Suprapubic skin (tissue), 4 donors: ENCODE measurements around the gene TMPRSS6. TPM values are rescaled to one million over a fixed set of nuclear protein-coding genes. Genes with fewer than 3 reads are reported as not detected.

Experiments used
- DNase-seq, 2 donors: peaks; one replicate each; pipeline ENCODE4 v3.0.0-alpha.2; 2019; ENCODE audit warnings: low spot score in 2 of 2
- H3K27ac ChIP-seq: fragments of 200-600 bp; sonication (generic); one replicate; pipeline ENCODE4 v1.5.1; 2019
- H3K27me3 ChIP-seq: fragments of 200-600 bp; sonication (generic); one replicate; pipeline ENCODE4 v1.5.1; 2019
- H3K36me3 ChIP-seq: fragments of 200-600 bp; sonication (generic); one replicate; pipeline ENCODE4 v1.5.1; 2019
- H3K4me1 ChIP-seq: fragments of 200-600 bp; sonication (generic); one replicate; pipeline ENCODE4 v1.5.1; 2019
- H3K4me3 ChIP-seq: fragments of 200-600 bp; sonication (generic); one replicate; pipeline ENCODE4 v1.5.1; 2019; ENCODE audit warnings: mild to moderate bottlenecking
- H3K9me3 ChIP-seq: fragments of 200-600 bp; sonication (generic); one replicate; pipeline ENCODE4 v1.5.1; 2019
- CTCF ChIP-seq, 2 donors: fragments of 200-600 bp in 1 of 2; fragments of 450-650 bp in 1 of 2; sonication (generic) in 1 of 2; IDR thresholded peaks; one replicate each; pipeline ENCODE4 v1.5.1; 2016 to 2019; ENCODE audit warnings: antibody characterized with exemption in 2 of 2, mild to moderate bottlenecking in 1 of 2, moderate library complexity in 1 of 2
- EP300 ChIP-seq: sonication (generic); formaldehyde crosslinking; IDR thresholded peaks from one replicate; pipeline ENCODE4 v1.6.1; 2017; ENCODE audit warnings: antibody characterized with exemption
- POLR2A ChIP-seq, 2 donors: fragments of 450-650 bp; IDR thresholded peaks; one replicate each; pipeline ENCODE4 v1.6.1; 2017; ENCODE audit warnings: antibody characterized with exemption in 2 of 2, mild to moderate bottlenecking in 2 of 2, moderate library complexity in 2 of 2
- POLR2AphosphoS5 ChIP-seq, 3 donors: sonication (generic); formaldehyde crosslinking; IDR thresholded peaks; one replicate each; pipeline ENCODE4 v1.6.1; 2017; ENCODE audit warnings: antibody characterized with exemption in 3 of 3
- WGBS: methylation state at CpG from one replicate; pipeline ENCODE4 v1.1.5; 2018; 5-methylcytosine and 5-hydroxymethylcytosine counted together
- total RNA-seq, 4 donors: library from RNA; depleted of rRNA; stranded (reverse); fragments of >200 nt; gene quantifications; one replicate each; pipeline ENCODE4 v1.1.0, GENCODE V29; 2016

The TMPRSS6 gene
- total RNA-seq, 4 donors from 2014 or later: 0.30 to 3.8 (median 1.0) TPM

DNA sequence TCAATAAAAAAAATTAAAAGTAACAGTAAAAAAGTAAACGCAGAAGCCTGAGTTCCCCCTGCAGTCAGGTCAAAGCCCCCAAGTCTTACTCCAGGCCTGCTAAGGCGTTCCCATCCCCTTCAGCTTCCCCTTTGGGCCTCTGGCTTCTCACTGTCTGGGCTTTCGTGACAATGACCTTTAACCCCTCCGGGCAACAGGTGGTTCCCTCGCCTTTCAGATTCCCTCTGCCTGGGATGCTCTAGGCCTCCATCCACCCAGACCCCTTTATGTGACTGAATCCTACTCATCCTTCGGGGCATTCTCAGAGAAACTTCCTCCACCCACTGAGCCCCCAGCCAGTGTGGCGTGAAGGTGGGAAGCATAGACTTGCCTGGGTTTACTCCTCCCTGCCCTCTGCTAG is 82.0 kb downstream of the TMPRSS6 start:
- no peak overlapping the region for H3K27ac ChIP-seq
- H3K27me3 ChIP-seq: no peaks in the 10 kb centered on the region
- TF ChIP-seq POLR2A (IDR thresholded peaks at IDR 0.05) (no peak), EP300 (no peak), CTCF (IDR thresholded peaks at IDR 0.05) (no peak)
- DNase-seq: no peak
- no peak overlapping the region for H3K4me3 ChIP-seq
- H3K4me1 ChIP-seq: peaks cover 17% of the 10 kb centered on the region
- peaks cover 64% of the 10 kb centered on the region for H3K36me3 ChIP-seq
- WGBS: 91% methylated on average over 7 of the region's 7 CpGs
- no peaks in the 10 kb centered on the region for H3K9me3 ChIP-seq

GRCh38 chr22:37026325-37026724 is 83.2 kb downstream of the TMPRSS6 start:
- Histone ChIP-seq H3K9me3 (no peaks in the 10 kb centered on the region), H3K27ac (no peak overlapping the region), H3K4me3 (no peak overlapping the region), H3K4me1 (peaks cover 19% of the 10 kb centered on the region), H3K36me3 (peaks cover 64% of the 10 kb centered on the region), H3K27me3 (no peaks in the 10 kb centered on the region)
- no peak for DNase-seq
- WGBS: 82% methylated on average over 5 of the region's 5 CpGs
- no peak for TF ChIP-seq POLR2A (IDR thresholded peaks at IDR 0.05)
- TF ChIP-seq EP300: no peak
- no peak for TF ChIP-seq POLR2AphosphoS5 (IDR thresholded peaks at IDR 0.05)
- no peak for TF ChIP-seq CTCF (IDR thresholded peaks at IDR 0.05)

DNA sequence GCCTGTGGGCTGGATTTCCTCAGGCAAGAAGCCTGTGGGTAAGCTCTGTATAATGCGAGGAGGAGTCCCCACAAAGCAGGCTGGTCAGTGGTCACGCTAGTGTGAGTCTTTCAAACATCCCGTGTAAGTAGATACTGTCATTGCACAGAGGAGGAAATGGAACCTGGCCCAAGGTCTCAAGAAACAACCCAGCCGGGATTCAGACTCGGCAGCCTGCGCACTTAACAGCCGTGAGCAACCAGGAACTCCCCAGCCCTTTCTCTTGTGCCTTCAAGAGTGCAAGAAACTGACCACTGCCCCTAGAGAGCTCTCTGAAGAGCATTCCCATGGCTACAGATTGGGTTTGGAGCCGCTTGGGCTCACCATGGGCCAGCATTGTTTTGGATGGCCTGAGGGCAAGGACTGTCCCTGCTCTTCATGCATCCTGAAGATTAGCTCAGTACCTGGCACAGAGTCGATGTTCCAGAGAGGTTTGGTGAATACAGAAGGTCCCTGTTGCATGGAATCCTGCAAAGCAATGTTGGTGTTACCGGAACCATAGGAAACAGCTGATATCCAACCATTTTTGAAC is 83.9 kb downstream of the TMPRSS6 start:
- H3K9me3 ChIP-seq: no peaks in the 10 kb centered on the region
- H3K4me3 ChIP-seq: no peak overlapping the region
- peaks cover 60% of the 10 kb centered on the region for H3K36me3 ChIP-seq
- peaks cover 26% of the 10 kb centered on the region for H3K4me1 ChIP-seq
- 76% methylated on average over 5 of the region's 10 CpGs for WGBS
- H3K27me3 ChIP-seq: no peaks in the 10 kb centered on the region
- H3K27ac ChIP-seq: peak overlapping the region; percentile 1
- DNase-seq: no peak
- TF ChIP-seq CTCF (IDR thresholded peaks at IDR 0.05) (no peak), POLR2A (IDR thresholded peaks at IDR 0.05) (no peak), POLR2AphosphoS5 (IDR thresholded peaks at IDR 0.05) (no peak)

- no peak overlapping the region for H3K27ac ChIP-seq
- peaks cover 51% of the 10 kb centered on the region for H3K36me3 ChIP-seq
- H3K9me3 ChIP-seq: no peaks in the 10 kb centered on the region
- no peak overlapping the region for H3K4me3 ChIP-seq
- WGBS: 92% methylated on average over 59 of the region's 71 CpGs
- H3K27me3 ChIP-seq: no peaks in the 10 kb centered on the region
- peaks cover 32% of the 10 kb centered on the region for H3K4me1 ChIP-seq
- TF ChIP-seq EP300: no peak
- no peak for TF ChIP-seq POLR2A (IDR thresholded peaks at IDR 0.05)
- DNase-seq: no peak
Measured at GRCh38 chr22:37024339-37025157, 85.0 kb downstream of the TMPRSS6 start.

DNA sequence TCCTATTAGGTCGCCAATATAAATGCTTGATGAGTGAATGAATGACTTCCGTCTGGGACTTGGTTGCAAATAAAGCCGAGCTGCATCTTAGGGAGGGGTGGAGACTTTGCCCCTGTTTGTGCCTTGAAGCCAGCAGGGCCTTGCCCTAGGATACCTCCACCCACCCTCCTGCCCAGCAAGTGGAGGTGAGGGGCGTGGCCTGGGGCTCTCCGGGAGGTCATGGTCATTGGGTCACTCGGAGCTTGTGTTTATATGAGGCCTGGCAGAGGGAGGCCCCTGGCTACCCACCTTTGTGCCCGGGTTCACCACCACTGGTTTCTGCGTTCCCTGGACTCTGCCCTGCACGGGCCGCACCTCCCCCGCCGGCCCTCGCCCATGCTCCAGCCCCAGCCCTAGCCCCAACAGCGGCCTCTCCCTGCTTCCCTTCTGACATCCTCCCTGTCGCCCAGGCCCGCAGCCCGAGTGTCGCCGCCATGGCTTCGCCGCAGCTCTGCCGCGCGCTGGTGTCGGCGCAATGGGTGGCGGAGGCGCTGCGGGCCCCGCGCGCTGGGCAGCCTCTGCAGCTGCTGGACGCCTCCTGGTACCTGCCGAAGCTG is 85.7 kb downstream of the TMPRSS6 start:
- no peak for DNase-seq
- WGBS: 96% methylated on average over 18 of the region's 34 CpGs
- H3K9me3 ChIP-seq: no peaks in the 10 kb centered on the region
- H3K4me3 ChIP-seq: no peak overlapping the region
- TF ChIP-seq CTCF (IDR thresholded peaks at IDR 0.05): no peak
- no peak for TF ChIP-seq EP300
- no peak for TF ChIP-seq POLR2AphosphoS5 (IDR thresholded peaks at IDR 0.05)
- no peak for TF ChIP-seq POLR2A (IDR thresholded peaks at IDR 0.05)
- H3K27ac ChIP-seq: no peak overlapping the region
- H3K36me3 ChIP-seq: peaks cover 44% of the 10 kb centered on the region
- peaks cover 35% of the 10 kb centered on the region for H3K4me1 ChIP-seq
- no peaks in the 10 kb centered on the region for H3K27me3 ChIP-seq
